ENCODE measurements around the gene HPSE2. TPM values are rescaled to one million over a fixed set of nuclear protein-coding genes. Genes with fewer than 3 reads are reported as not detected.
"Not testable (repeated sequence)": the region's sequence is repeated elsewhere in the genome, so short reads cannot be mapped to it uniquely, and the experiment has no call there.

HPSE2 gene
- total and polyA plus RNA-seq, 8 donors: 0.58 to 15.8 (median 2.0) TPM

DNA sequence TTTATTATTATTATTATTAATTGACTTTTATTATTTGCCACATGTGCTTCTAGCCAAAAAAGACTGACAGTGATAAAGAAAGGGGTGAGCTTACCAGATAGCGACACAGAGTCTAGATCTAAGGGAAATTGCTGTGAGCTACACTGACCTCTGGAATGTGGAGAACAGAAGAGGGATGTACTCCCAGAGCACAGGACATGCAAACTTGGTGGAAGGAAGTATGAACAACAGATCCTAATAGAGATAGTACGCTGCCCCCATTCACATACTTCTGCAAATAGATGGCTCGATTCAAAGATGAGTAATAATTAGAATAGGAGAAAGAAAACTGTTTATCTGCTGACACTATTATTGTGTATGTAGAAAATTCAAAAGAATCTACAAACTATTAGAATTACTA lies 679.6 kb downstream of the HPSE2 start:
- Histone ChIP-seq H3K4me1 (peaks cover 0 to 10% (median 2%) of the 10 kb centered on the region in 4 donors), H3K9me3 (no peaks in the 10 kb centered on the region), H3K27me3 (no peaks in the 10 kb centered on the region), H3K4me3 (no peak overlapping the region), H3K27ac (no peak overlapping the region), H3K36me3 (no peaks in the 10 kb centered on the region)
- TF ChIP-seq POLR2AphosphoS5 (IDR thresholded peaks at IDR 0.05): no peak
- no peak for TF ChIP-seq POLR2A (IDR thresholded peaks at IDR 0.05)
- TF ChIP-seq, protein P1, sequence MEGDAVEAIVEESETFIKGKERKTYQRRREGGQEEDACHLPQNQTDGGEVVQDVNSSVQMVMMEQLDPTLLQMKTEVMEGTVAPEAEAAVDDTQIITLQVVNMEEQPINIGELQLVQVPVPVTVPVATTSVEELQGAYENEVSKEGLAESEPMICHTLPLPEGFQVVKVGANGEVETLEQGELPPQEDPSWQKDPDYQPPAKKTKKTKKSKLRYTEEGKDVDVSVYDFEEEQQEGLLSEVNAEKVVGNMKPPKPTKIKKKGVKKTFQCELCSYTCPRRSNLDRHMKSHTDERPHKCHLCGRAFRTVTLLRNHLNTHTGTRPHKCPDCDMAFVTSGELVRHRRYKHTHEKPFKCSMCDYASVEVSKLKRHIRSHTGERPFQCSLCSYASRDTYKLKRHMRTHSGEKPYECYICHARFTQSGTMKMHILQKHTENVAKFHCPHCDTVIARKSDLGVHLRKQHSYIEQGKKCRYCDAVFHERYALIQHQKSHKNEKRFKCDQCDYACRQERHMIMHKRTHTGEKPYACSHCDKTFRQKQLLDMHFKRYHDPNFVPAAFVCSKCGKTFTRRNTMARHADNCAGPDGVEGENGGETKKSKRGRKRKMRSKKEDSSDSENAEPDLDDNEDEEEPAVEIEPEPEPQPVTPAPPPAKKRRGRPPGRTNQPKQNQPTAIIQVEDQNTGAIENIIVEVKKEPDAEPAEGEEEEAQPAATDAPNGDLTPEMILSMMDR (IDR thresholded peaks at IDR 0.05): no peak
- TF ChIP-seq EP300 (IDR thresholded peaks at IDR 0.05): no peak
- intact Hi-C loops (cut with DNase I; ENCODE audit: low total_unique reads): no loop called here
- WGBS, 5 donors: 55 to 79% (median 68%) methylated on average over 3 of the region's 3 CpGs
- DNase-seq: no peak

DNA sequence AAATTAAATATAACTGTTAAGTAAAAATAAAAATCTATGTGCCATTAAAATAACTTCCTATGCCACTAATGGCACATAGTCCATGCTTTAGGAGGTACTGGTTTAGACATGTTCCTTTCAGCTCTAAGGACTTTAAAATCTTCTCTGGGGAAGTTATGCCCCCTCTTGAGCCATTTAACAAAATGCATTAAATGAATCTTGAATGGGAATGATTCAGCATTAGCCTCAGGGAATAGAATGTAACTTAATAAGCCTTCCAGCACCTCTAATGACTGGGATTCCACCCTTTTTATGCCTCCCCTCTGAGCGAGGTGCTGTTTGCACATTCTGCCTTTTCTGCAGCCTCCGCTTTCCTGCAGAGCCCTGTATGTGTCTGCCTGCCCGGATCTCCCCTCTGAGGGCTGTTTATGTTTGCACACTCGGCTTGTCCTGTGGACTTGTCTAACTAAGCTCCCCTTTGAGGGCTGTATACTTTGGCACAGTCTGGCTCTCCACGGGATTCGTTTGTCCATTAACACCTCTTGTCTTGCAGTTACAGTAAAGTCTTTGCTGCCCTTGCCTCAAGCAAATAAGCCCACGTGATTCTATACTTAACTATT lies 680.5 kb downstream of the HPSE2 start:
- no peak overlapping the region for H3K4me3 ChIP-seq
- no peaks in the 10 kb centered on the region for H3K9me3 ChIP-seq
- H3K27ac ChIP-seq: no peak overlapping the region
- intact Hi-C loops (cut with DNase I; ENCODE audit: low total_unique reads): no loop called here
- H3K4me1 ChIP-seq: peaks cover 0 to 10% (median 2%) of the 10 kb centered on the region in 4 donors
- DNase-seq: no peak
- H3K36me3 ChIP-seq: no peaks in the 10 kb centered on the region
- TF ChIP-seq EP300 (IDR thresholded peaks at IDR 0.05) (no peak), POLR2A (IDR thresholded peaks at IDR 0.05) (no peak)
- H3K27me3 ChIP-seq: no peaks in the 10 kb centered on the region
- WGBS, 5 donors: 12 to 29% (median 19%) methylated on average over 7 of the region's 7 CpGs

DNA sequence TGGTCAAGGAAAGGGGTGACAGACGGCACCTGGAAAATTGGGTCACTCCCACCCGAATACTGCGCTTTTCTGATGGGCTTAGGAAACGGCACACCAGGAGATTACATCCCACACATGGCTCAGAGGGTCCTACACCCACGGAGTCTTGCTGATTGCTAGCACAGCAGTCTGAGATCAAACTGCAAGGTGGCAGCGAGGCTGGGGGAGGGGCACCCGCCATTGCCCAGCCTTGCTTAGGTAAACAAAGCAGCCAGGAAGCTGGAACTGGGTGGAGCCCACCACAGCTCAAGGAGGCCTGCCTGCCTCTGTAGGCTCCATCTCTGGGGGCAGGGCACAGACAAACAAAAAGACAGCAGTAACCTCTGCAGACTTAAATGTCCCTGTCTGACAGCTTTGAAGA lies 694.1 kb downstream of the HPSE2 start:
- H3K36me3 ChIP-seq; H3K9me3 ChIP-seq; H3K27ac ChIP-seq; H3K4me1 ChIP-seq; H3K4me3 ChIP-seq; intact Hi-C loops (cut with DNase I; ENCODE audit: low total_unique reads); H3K27me3 ChIP-seq; DNase-seq: not testable (repeated sequence)
- WGBS, 5 donors: 45 to 71% (median 55%) methylated on average over 5 to 7 of the region's 7 CpGs

DNA sequence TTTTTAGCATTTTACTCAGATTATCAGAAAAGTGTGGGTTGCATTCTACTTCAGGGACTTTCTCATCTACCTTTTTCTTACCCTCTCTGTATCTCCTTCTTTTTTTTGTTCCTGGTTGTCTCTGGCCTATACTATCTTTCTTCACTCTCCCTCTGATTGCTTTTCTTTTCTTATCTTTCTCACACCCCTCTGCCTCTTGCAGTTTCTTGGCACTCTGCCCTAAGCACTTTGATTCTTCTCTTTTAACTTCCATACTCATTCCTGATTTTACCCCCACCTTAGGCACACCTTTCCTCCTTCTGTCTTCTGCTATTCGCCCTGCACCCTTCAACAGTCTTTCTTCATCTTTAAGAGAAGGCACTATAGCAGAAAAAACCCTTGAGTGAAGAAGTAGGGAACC lies 696.1 kb downstream of the HPSE2 start:
- no peaks in the 10 kb centered on the region for H3K27me3 ChIP-seq
- no peak overlapping the region for H3K4me3 ChIP-seq
- H3K4me1 ChIP-seq: no peaks in the 10 kb centered on the region
- H3K9me3 ChIP-seq: no peaks in the 10 kb centered on the region
- WGBS, 5 donors: 40 to 93% (median 47%) methylated on average over 1 of the region's 1 CpG
- H3K36me3 ChIP-seq: no peaks in the 10 kb centered on the region
- DNase-seq: peak in 1 of 2 donors; percentile 7
- no peak for TF ChIP-seq POLR2AphosphoS5 (IDR thresholded peaks at IDR 0.05)
- TF ChIP-seq POLR2A (IDR thresholded peaks at IDR 0.05): no peak
- TF ChIP-seq EP300 (IDR thresholded peaks at IDR 0.05): no peak
- TF ChIP-seq, protein P1 (IDR thresholded peaks at IDR 0.05): no peak
- no peak overlapping the region for H3K27ac ChIP-seq
- intact Hi-C loops (cut with DNase I; ENCODE audit: low total_unique reads): no loop called here

DNA sequence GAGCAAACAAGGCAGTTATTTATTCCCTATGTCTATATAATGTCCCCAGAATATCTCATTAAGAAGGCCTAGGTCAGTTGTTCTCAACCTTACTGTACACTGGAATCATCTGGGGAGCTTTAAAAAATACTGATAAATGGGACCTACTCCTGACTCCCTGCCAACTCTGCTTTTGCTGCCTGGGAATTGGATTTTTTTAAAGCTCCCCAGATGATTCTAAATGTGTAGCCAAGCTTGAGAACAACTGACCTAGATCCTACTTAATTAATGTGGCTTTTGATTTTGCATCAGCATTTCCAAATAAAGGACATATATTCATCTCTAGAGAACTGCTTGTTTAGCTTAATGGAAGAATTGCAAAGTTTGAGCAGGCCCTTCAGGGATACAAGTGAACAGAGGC lies 697.2 kb downstream of the HPSE2 start:
- Histone ChIP-seq H3K36me3 (no peaks in the 10 kb centered on the region), H3K4me1 (no peaks in the 10 kb centered on the region), H3K27ac (no peak overlapping the region), H3K9me3 (no peaks in the 10 kb centered on the region), H3K4me3 (no peak overlapping the region), H3K27me3 (no peaks in the 10 kb centered on the region)
- intact Hi-C loops (cut with DNase I; ENCODE audit: low total_unique reads): no loop called here
- DNase-seq: peak in 1 of 2 donors; percentile 15
- TF ChIP-seq POLR2A (IDR thresholded peaks at IDR 0.05) (no peak), EP300 (IDR thresholded peaks at IDR 0.05) (no peak), POLR2AphosphoS5 (IDR thresholded peaks at IDR 0.05) (no peak)
- TF ChIP-seq, protein P1 (IDR thresholded peaks at IDR 0.05): no peak
